DND-41 (cell line): ENCODE measurements around the gene DCBLD1.

Source experiments
- ATAC-seq: fragments of 200-7000 bp; cut with Tn5 transposase; 3 replicates; pipeline ENCODE4 v1.9.1; 2021; ENCODE audit warnings: low read depth; ENCODE audit not compliant: insufficient read depth
- DNase-seq: peaks from one replicate; pipeline ENCODE4 v3.0.0-alpha.2; 2020
- H2AFZ ChIP-seq: 2 replicates; pipeline ENCODE4 v1.6.0; 2012; ENCODE audit warnings: low read depth, low read length
- H3K27ac ChIP-seq: 2 replicates; pipeline ENCODE4 v1.5.1; 2012; ENCODE audit warnings: low read length, inconsistent platforms
- H3K27me3 ChIP-seq: fragments of 200-600 bp; sonication (generic); 2 replicates; pipeline ENCODE4 v1.6.0; 2012; ENCODE audit warnings: low read length, mild to moderate bottlenecking, inconsistent platforms; ENCODE audit not compliant: insufficient read depth, poor library complexity
- H3K36me3 ChIP-seq: 2 replicates; pipeline ENCODE4 v1.5.1; 2012; ENCODE audit warnings: low read length, inconsistent platforms; ENCODE audit not compliant: insufficient read depth
- H3K4me1 ChIP-seq: 2 replicates; pipeline ENCODE4 v1.5.1; 2012; ENCODE audit warnings: mild to moderate bottlenecking, low read length; ENCODE audit not compliant: insufficient read depth
- H3K4me2 ChIP-seq: 2 replicates; pipeline ENCODE4 v1.6.0; 2012; ENCODE audit warnings: mild to moderate bottlenecking, moderate library complexity, low read length, inconsistent platforms; ENCODE audit not compliant: insufficient read depth
- H3K4me3 ChIP-seq, 2 experiments: fragments of 200-600 bp in 1 of 2; shearing (Covaris generic) in 1 of 2; 2 replicates each; pipeline ENCODE4 v1.5.1; 2012 to 2016; ENCODE audit warnings: inconsistent platforms in 2 of 2, low read length in 2 of 2, mild to moderate bottlenecking in 2 of 2, low read depth in 1 of 2, moderate library complexity in 1 of 2
- H3K79me2 ChIP-seq: 2 replicates; pipeline ENCODE4 v1.6.0; 2012; ENCODE audit warnings: low read length, inconsistent platforms; ENCODE audit not compliant: insufficient read depth
- H3K9ac ChIP-seq: 2 replicates; pipeline ENCODE4 v1.6.0; 2012; ENCODE audit warnings: low read depth, mild to moderate bottlenecking, inconsistent platforms, low read length, moderate library complexity
- H3K9me3 ChIP-seq: 2 replicates; pipeline ENCODE4 v1.5.1; 2012; ENCODE audit warnings: low read length, moderate library complexity, mild to moderate bottlenecking, inconsistent platforms; ENCODE audit not compliant: insufficient read depth, severe bottlenecking
- H4K20me1 ChIP-seq: 2 replicates; pipeline ENCODE4 v1.6.0; 2012; ENCODE audit warnings: low read length; ENCODE audit not compliant: insufficient read depth
- EZH2 ChIP-seq: IDR thresholded peaks from 3 replicates; pipeline ENCODE4 v1.6.1; 2012; ENCODE audit warnings: borderline replicate concordance, low read depth, mild to moderate bottlenecking, moderate library complexity, low read length, inconsistent platforms; ENCODE audit not compliant: severe bottlenecking
- TF ChIP-seq, protein P1 (sequence below): IDR thresholded peaks from 2 replicates; pipeline ENCODE4 v1.5.1; 2012; ENCODE audit warnings: borderline replicate concordance, low read length, moderate library complexity, mild to moderate bottlenecking; ENCODE audit not compliant: poor library complexity, severe bottlenecking; ENCODE audit errors: extremely low read depth

The DCBLD1 gene

DNA sequence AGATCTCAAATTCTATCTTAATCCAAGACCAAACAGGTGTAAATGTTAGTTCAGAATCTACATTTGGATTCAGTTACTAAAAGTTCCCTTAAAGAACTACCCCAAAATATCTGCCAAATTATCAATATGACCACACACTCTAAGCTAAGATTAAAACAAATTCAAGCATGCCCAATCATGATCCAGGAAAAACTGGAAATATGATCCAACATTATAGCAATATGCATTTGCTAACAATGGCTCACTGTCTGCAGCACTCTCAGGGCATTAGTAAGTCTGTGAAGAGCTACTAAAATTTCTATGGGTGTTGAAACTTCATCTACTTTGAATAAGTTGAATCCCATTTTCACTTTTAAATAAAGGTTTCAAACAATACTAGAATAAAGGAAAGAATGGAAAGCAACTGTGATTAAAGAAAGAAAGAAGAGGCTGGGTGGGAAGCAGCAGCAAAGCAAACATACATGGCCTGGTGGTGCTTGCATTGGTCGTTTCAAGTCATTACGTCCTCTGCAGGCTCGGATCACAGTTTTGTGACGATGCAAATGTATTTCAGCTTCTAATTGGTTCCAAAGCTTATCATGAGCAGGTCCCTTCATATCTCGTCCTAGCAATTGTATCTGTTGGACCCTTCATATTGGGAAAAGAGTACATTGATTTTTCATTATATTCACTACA, 90.7 kb downstream of the DCBLD1 start:
- Histone ChIP-seq H2AFZ (no peak overlapping the region), H3K27ac (no peak overlapping the region), H3K36me3 (peaks cover 71% of the 10 kb centered on the region), H3K79me2 (0 out of 2 replicates have a peak, but pooled peaks cover 2% of the 10 kb centered on the region), H3K9ac (no peak overlapping the region), H3K9me3 (no peaks in the 10 kb centered on the region), H3K4me3 (no peak overlapping the region), H3K27me3 (no peaks in the 10 kb centered on the region), H3K4me2 (no peak overlapping the region), H4K20me1 (no peaks in the 10 kb centered on the region; the same call in 1 of the 2 replicates), H3K4me1 (no peaks in the 10 kb centered on the region)
- ATAC-seq, result no peak
- no peak for DNase-seq
- no peak for TF ChIP-seq EZH2
- TF ChIP-seq, protein P1, sequence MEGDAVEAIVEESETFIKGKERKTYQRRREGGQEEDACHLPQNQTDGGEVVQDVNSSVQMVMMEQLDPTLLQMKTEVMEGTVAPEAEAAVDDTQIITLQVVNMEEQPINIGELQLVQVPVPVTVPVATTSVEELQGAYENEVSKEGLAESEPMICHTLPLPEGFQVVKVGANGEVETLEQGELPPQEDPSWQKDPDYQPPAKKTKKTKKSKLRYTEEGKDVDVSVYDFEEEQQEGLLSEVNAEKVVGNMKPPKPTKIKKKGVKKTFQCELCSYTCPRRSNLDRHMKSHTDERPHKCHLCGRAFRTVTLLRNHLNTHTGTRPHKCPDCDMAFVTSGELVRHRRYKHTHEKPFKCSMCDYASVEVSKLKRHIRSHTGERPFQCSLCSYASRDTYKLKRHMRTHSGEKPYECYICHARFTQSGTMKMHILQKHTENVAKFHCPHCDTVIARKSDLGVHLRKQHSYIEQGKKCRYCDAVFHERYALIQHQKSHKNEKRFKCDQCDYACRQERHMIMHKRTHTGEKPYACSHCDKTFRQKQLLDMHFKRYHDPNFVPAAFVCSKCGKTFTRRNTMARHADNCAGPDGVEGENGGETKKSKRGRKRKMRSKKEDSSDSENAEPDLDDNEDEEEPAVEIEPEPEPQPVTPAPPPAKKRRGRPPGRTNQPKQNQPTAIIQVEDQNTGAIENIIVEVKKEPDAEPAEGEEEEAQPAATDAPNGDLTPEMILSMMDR, result no peak

DNA sequence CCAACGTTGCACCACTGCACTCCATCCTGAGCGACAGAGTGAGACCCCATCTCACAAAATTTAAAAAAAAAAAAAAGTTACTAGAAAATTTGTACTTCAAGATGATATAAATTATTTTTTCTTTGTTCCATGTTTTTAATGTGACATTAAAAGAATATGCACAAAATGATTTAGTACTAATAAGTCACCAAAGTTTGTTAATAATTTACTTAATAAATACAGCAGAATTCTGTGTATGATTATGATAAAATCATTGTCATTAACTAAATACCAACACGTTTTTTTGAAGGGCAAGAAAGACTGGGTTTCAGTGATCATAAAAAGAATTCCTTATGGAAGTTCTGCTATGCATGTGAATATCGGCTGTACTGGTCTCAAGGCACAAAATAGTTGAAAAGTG, 91.7 kb downstream of the DCBLD1 start:
- H3K9me3 ChIP-seq, result no peaks in the 10 kb centered on the region
- H4K20me1 ChIP-seq, result no peaks in the 10 kb centered on the region; the same call in 1 of the 2 replicates
- no peak overlapping the region for H3K4me3 ChIP-seq
- DNase-seq (no peak), ATAC-seq (no peak)
- H3K4me2 ChIP-seq, result no peak overlapping the region
- no peak overlapping the region for H3K27ac ChIP-seq
- H2AFZ ChIP-seq, result no peak overlapping the region
- H3K27me3 ChIP-seq, result no peaks in the 10 kb centered on the region
- no peak overlapping the region for H3K9ac ChIP-seq
- peaks cover 67% of the 10 kb centered on the region for H3K36me3 ChIP-seq
- no peaks in the 10 kb centered on the region for H3K4me1 ChIP-seq
- TF ChIP-seq EZH2, result no peak
- TF ChIP-seq, protein P1, result no peak
- peaks cover 2% of the 10 kb centered on the region for H3K79me2 ChIP-seq

DNA sequence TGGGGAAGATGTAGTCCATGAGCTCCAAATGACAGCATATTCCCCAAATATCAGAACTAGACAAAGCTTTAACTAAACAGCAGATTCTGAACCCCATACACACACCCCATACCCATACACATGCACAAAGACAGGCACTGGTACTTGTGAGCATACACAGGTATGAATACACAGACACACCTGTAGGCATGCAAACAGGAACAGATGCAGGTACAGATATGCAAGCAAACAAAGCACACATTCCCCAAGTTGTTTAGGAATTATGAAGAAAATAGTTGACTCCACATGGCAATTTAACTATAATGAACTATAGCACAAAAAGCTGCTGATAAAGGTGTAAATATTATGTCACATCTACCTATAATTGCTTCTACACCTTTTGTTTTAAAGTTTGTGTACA, 103.2 kb downstream of the DCBLD1 start:
- no peak for DNase-seq
- Histone ChIP-seq H3K27ac (no peak overlapping the region), H3K4me3 (no peak overlapping the region), H3K36me3 (peaks cover 41% of the 10 kb centered on the region), H3K9me3 (peaks cover 4% of the 10 kb centered on the region), H2AFZ (no peak overlapping the region), H3K9ac (no peak overlapping the region), H3K27me3 (no peaks in the 10 kb centered on the region), H3K4me1 (no peaks in the 10 kb centered on the region), H4K20me1 (peaks cover 32% of the 10 kb centered on the region; the same call in 1 of the 2 replicates), H3K79me2 (peaks cover 84% of the 10 kb centered on the region), H3K4me2 (no peak overlapping the region)
- TF ChIP-seq, protein P1, result no peak
- no peak for TF ChIP-seq EZH2
- no peak for ATAC-seq
